Stimulated activated CD4-positive, alpha-beta T cell treated with anti-CD3 and anti-CD28 coated beads, Interleukin-1b, Interleukin-23, amount 100 ng/mL, for 24 hours (primary cell): ENCODE data around the gene HCFC1R1.
"Not testable (repeated sequence)": the region's sequence is repeated elsewhere in the genome, so short reads cannot be mapped to it uniquely, and the experiment has no call there.

Experiments
- DNase-seq, 4 experiments: peaks; one replicate each; pipeline ENCODE4 v3.0.0-alpha.2; 2020; ENCODE audit warnings: low read depth in 4 of 4, low spot score in 1 of 4

The HCFC1R1 gene, protein sequence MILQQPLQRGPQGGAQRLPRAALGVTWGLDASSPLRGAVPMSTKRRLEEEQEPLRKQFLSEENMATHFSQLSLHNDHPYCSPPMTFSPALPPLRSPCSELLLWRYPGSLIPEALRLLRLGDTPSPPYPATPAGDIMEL

DNA sequence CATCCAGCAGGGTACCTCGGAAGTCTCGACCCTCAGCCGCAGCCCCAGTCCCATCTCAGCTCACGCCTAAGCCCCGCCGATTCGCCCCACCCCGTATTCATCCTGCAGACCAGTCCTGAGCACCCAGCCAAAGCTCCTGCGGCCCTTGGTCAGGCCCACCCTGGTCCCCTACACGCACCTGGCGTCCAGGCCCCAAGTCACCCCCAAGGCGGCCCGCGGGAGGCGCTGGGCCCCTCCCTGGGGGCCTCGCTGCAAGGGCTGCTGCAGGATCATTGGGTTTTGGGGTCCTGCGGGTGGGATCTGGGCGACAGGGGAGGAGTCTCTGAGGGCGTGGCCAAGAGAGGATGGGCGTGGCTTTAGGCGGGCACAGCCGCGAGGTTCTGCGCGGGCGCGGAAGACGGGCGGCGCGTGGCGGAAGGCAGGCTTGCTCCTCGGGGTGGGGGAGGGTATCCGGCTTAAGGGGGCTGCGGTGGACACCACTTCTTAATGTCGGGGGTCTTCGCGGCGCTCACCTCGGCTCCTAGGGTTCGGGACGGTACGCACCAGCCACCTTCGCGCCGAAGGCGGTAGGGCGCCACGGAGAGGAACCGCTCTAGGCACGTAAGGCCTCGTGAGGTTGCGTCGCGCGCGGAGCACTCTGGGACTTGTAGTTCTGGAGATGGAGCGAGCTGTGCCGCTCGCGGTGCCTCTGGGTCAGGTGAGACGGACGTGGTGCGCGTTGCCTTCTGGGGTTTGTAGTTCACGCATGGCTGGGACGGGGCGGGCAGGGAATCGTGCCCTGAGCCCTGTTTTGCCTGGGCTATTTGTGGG, at the start of gene HCFC1R1, which contains the start of gene THOC6:
TSS of gene HCFC1R1 (minus strand) at position 274 of the 810 bp plus-strand sequence. CDS start at position 273, 1 bp downstream.
TSS of gene THOC6 (plus strand) at position 367 of the 810 bp plus-strand sequence. CDS start at position 659, 292 bp downstream.
- DNase-seq = peak; percentile 91 to 93 (median 92)

- DNase-seq = no peak
Observed at GRCh38 chr16:3073448-3073847, 49.7 kb upstream of the HCFC1R1 start.

- DNase-seq = not testable (repeated sequence)
Observed at GRCh38 chr16:3072576-3073263, 49.0 kb upstream of the HCFC1R1 start.

- DNase-seq = not testable (repeated sequence)
Observed at GRCh38 chr16:3072148-3072547, 48.4 kb upstream of the HCFC1R1 start.

GRCh38 chr16:3071655-3072054, 47.9 kb upstream of the HCFC1R1 start:
- no peak for DNase-seq

GRCh38 chr16:3070608-3071111, 46.9 kb upstream of the HCFC1R1 start:
- DNase-seq = no peak

DNA sequence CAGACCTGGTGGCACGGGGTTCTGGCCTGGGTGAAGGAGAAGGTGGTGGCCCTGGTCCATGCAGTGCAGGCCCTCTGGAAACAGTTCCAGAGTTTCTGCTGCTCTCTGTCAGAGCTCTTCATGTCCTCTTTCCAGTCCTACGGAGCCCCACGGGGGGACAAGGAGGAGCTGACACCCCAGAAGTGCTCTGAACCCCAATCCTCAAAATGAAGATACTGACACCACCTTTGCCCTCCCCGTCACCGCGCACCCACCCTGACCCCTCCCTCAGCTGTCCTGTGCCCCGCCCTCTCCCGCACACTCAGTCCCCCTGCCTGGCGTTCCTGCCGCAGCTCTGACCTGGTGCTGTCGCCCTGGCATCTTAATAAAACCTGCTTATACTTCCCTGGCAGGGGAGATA, 45.4 kb upstream of the HCFC1R1 start:
- DNase-seq = not testable (repeated sequence)

DNA sequence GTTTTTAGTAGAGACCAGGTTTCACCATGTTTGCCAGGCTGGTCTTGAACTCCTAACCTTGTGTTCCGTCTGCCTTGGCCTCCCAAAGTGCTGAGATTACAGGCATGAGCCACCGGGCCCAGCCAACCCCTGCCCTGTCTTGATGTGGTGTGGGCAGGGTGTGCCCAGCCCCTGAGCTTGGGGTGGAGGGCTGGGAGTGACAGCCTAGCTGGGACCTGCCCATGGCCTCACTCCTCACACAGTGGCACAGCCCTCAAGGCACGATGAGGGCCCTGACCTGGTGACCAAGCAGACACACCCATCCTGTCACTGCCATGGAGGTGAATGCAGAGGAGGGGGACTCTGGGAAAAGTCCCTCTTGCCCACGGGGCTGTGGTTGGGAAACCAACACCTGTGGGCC, 44.7 kb upstream of the HCFC1R1 start:
- DNase-seq = no peak

- no peak for DNase-seq
Observed at GRCh38 chr16:3066440-3066748, 42.7 kb upstream of the HCFC1R1 start.

DNA sequence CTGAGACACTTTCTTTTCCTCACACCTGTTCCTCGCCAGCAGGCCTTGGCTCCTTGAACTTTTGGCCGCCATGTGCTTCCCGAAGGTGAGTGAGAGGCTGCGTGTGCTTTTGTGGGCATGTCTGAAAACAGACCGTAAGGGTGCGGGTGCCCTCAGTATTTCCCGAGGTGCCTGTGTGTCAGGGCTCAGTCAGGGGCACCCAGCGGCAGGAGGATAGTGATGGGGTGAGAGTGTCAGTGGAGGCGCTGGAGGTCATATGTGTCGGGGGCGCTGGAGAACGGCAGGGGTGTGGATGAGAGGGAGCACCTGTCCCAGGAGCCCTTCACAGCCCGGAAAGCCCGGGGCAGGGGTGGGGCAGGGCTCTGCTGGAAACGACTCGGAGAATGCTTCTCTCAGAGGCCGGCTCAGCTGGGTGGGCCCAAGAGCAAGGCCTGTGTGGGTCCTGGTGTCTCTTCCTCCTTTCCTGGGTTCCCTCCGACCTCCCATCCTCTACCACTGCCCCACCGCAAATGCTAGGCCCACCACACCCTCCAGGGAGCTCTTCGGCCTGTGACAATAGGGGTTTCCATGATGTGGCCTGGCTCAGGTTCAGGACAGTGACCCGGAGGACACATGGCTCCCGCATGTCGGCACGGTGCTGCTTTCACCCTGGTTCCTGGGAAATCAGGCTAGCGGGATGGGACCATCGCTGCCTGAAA, 42.1 kb upstream of the HCFC1R1 start:
- no peak for DNase-seq

- DNase-seq = peak in 2 of 4 experiments; percentile 45 to 77
Observed at GRCh38 chr16:3065069-3065741, 41.5 kb upstream of the HCFC1R1 start, which contains the start of gene IL32. IL32 (plus strand) TSS chr16:3065640; CDS start chr16:3065812, 172 bp downstream.

- no peak for DNase-seq
Observed at GRCh38 chr16:3063625-3064386, 40.1 kb upstream of the HCFC1R1 start.

DNA sequence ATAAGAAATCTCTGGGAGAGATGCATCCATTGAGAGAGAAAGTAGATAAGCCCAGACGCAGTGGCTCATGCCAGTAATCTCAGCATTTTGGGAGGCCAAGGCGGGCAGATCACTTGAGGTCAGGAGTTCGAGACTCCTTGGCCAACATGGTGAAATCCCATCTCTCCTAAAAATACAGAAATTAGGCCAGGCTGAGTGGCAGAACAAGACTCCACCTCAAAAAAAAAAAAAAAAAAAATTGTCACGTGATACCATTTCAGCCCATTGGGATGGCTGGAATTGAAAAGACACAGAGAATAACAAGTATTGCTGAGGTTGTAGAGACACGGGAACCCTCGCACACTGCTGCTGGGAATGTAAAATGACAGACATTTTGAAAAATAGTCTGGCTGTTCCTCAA, 38.8 kb upstream of the HCFC1R1 start:
- DNase-seq = no peak

- DNase-seq = no peak
Observed at GRCh38 chr16:3060339-3061127, 36.8 kb upstream of the HCFC1R1 start.

DNA sequence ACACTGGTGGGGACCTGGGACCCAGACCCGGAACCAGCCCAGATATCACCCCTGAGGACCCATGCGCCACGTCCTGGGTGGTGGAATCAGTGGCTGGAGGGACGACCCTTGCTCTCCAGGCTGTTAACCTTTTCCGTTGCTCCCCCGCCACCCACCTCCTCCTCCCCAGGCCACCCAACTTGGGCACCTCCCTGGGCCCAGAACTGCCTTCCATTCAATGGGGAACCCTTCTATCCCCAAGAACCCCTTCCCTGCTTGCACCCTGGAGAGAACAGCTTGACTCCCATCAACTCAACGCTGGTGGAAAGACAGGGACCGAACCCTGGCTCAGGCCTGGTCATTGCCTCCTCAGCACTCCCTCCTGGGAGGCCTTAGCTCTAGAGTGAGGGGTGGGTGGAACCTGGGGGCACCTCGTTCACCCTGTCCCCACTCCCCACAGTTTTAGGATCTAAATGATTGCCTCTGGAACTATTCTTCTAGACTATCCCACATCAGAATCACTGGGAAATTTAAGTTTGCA, 36.0 kb upstream of the HCFC1R1 start:
- no peak for DNase-seq

DNA sequence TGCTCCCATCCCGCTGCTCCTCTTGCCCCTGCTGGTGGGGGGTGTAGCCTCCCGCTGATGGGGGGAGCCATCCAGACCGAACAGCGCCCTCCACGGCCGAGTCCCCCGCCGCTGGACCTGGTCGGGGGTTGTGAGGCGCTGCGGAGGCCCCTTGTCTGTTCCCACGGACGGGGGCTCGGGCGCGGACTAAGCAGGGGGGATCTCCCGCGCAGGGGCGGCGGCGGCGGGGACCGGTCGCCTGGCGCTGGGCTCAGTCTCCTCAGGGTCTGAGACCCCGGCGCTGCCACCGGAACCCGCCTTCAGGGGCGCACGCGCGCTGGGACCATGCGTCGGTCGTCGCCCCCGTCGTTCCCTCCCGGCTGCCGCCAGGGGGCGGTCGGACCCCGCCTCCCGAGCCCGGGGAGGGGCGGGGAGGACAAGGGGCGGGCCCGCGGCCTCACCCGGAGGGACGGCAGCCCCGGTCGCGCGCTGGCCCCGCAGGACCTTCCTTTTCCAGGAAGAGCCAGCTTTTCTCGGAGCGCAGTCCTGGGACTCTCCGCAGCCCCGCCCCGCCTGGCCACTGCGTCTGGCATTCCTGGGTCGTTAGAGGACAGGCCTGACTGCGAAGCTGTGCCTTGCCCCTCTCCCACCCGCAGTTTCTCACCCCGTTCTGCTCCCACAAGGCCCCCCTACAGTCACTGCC, 35.4 kb upstream of the HCFC1R1 start:
- peak; percentile 65 to 82 (median 76) for DNase-seq

DNA sequence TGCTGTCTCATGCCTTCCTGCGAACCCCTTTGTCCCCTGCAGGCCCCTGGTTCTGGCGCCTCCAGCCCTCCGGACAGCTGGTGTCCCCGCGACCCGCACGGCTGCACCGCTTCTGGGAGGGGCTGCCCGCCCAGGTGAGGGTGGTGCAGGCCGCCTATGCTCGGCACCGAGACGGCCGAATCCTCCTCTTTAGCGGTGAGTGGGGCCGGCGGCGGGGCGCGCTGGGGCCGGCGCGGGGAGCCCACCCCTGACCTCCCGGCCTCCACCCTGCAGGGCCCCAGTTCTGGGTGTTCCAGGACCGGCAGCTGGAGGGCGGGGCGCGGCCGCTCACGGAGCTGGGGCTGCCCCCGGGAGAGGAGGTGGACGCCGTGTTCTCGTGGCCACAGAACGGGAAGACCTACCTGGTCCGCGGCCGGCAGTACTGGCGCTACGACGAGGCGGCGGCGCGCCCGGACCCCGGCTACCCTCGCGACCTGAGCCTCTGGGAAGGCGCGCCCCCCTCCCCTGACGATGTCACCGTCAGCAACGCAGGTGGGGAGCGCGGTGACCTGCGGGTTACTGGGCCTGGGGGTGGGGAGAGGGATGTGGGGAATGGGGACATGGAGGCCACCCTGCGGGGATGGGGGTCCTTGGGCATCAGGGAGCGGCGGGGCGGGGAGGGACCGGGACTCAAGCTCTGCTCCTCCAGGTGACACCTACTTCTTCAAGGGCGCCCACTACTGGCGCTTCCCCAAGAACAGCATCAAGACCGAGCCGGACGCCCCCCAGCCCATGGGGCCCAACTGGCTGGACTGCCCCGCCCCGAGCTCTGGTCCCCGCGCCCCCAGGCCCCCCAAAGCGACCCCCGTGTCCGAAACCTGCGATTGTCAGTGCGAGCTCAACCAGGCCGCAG, 34.6 kb upstream of the HCFC1R1 start:
- DNase-seq = no peak
